Pancreas (tissue), 10 donors: ENCODE measurements around the gene EVA1B. TPM values are rescaled to one million over a fixed set of nuclear protein-coding genes. Genes with fewer than 3 reads are reported as not detected.

Source experiments
- ATAC-seq, 4 donors: fragments of 200-7000 bp; cut with Tn5 transposase; one replicate each; pipeline versions ENCODE4 v1.8.0 to v1.9.1; 2020; ENCODE audit warnings: mild to moderate bottlenecking in 4 of 4, moderate library complexity in 4 of 4
- DNase-seq, 6 donors: peaks; one replicate each; pipeline ENCODE4 v3.0.0-alpha.2; 2020
- FAIRE-seq: peaks from 2 replicates; lab custom pipeline; 2012; peaks lifted over from hg19 to GRCh38; lab: Jason Lieb, UNC
- H3K27ac ChIP-seq, 4 donors: fragments of 200-600 bp; sonication (generic); 1 replicate in 3 of 4; 2 replicates in 1 of 4; pipeline versions ENCODE4 v1.5.0 to v1.8.0; 2020
- H3K27me3 ChIP-seq, 4 donors: fragments of 200-600 bp; one replicate each; pipeline ENCODE4 v1.8.0; 2021
- H3K36me3 ChIP-seq, 3 donors: fragments of 200-600 bp; sonication (generic) in 1 of 3; one replicate each; pipeline versions ENCODE4 v1.5.0 to v1.8.0; 2020 to 2021
- H3K4me1 ChIP-seq, 3 donors: fragments of 200-600 bp; one replicate each; pipeline ENCODE4 v1.8.0; 2021
- H3K4me3 ChIP-seq, 4 donors: fragments of 200-600 bp; sonication (generic) in 2 of 4; one replicate each; pipeline versions ENCODE4 v1.5.0 to v1.8.0; 2020 to 2021
- H3K9me3 ChIP-seq, 4 donors: fragments of 200-600 bp; one replicate each; pipeline ENCODE4 v1.8.0; 2021
- CTCF ChIP-seq, 4 donors: fragments of 200-600 bp; sonication (generic) in 3 of 4; IDR thresholded peaks; one replicate each; pipeline versions ENCODE4 v1.5.0 to v1.8.0; 2021; ENCODE audit warnings: antibody characterized with exemption in 4 of 4
- WGBS, 2 donors: extraction: QIAGEN DNeasy Blood & Tissue Kit; methylation state at CpG; one replicate each; pipeline ENCODE4 v1.1.7; 2013; 5-methylcytosine and 5-hydroxymethylcytosine counted together
- intact Hi-C, 3 donors: fragments of 100-400 bp; cut with DNase I; formaldehyde crosslinking; loops; one replicate each; pipeline versions ENCODE4 v1.11.1 to v1.14.2; 2022
- polyA plus RNA-seq, 2 donors: library from polyadenylated mRNA; stranded (reverse); fragments of 200-250 nt; gene quantifications; one replicate each; pipeline ENCODE4 v1.2.3, GENCODE V29; 2013
- total RNA-seq, 6 donors: library from RNA; stranded (reverse); fragmentation: NEBNext Ultra II Directional in 4 of 6; extraction: Animal tissue kit (Norgen Biotek cat#: 25700) in 4 of 6; gene quantifications; one replicate each; pipeline versions ENCODE4 v1.2.1 to v1.2.4, GENCODE V29; 2021 to 2023
- donor health status: healthy with polysubstance abuse.
- donor health status: DM: no; HTN: no; CAD: no; lungs with moderate emphysema.
- donor health status: DM: no; HTN: no; CAD: no.
- donor health status: control.
- donor health status: control.
- donor health status: Bipolar disorder and iron deficiency.
- donor health status: DM: yes; HTN: yes; CAD: no.
- donor health status: DM: no; HTN: no; CAD: no.
- donor health status: DM: no; HTN: no; CAD: no.
- donor health status: DM: yes; HTN: yes; CAD: no.

The EVA1B gene
- total and polyA plus RNA-seq, 8 donors: 3.3 to 14.0 (median 6.6) TPM

- ATAC-seq (no peak), FAIRE-seq (no peak), DNase-seq (no peak)
- intact Hi-C loops: no loop called here
- TF ChIP-seq CTCF (IDR thresholded peaks at IDR 0.05): no peak
- H3K4me3 ChIP-seq: no peak overlapping the region
- WGBS, 2 donors: 81 to 84% methylated on average over 13 of the region's 13 CpGs
- H3K27me3 ChIP-seq: no peaks in the 10 kb centered on the region
- peaks cover 7 to 50% (median 19%) of the 10 kb centered on the region in 3 donors for H3K36me3 ChIP-seq
- no peaks in the 10 kb centered on the region for H3K4me1 ChIP-seq
- H3K27ac ChIP-seq: no peak overlapping the region
- H3K9me3 ChIP-seq: no peaks in the 10 kb centered on the region
These were observed 28.9 kb upstream of the EVA1B start for GRCh38 chr1:36352125-36352909.

- 85% methylated on average over 14 of the region's 14 CpGs for WGBS, 2 donors
- H3K9me3 ChIP-seq: no peaks in the 10 kb centered on the region
- no peak for FAIRE-seq
- intact Hi-C loops: no loop called here
- H3K4me1 ChIP-seq: no peaks in the 10 kb centered on the region
- H3K27ac ChIP-seq: peak overlapping the region in 2 of 4 donors; percentile 22 to 41
- H3K4me3 ChIP-seq: no peak overlapping the region
- ATAC-seq: peak in 3 of 4 donors; percentile 9 to 15 (median 11)
- DNase-seq: no peak
- H3K27me3 ChIP-seq: no peaks in the 10 kb centered on the region
- TF ChIP-seq CTCF (IDR thresholded peaks at IDR 0.05): no peak
- H3K36me3 ChIP-seq: peaks cover 11 to 49% (median 19%) of the 10 kb centered on the region in 3 donors
These were observed 28.0 kb upstream of the EVA1B start for GRCh38 chr1:36351227-36351977.

- DNase-seq (no peak), ATAC-seq (peak; percentile 21 to 72 (median 58)), FAIRE-seq (no peak)
- Histone ChIP-seq H3K9me3 (no peaks in the 10 kb centered on the region), H3K27ac (peak overlapping the region in 2 of 4 donors; percentile 22 to 41), H3K27me3 (no peaks in the 10 kb centered on the region), H3K36me3 (peaks cover 14 to 49% (median 19%) of the 10 kb centered on the region in 3 donors), H3K4me3 (no peak overlapping the region), H3K4me1 (no peaks in the 10 kb centered on the region)
- intact Hi-C loops: no loop called here
- no peak for TF ChIP-seq CTCF (IDR thresholded peaks at IDR 0.05)
- 74 to 77% methylated on average over 13 of the region's 13 CpGs for WGBS, 2 donors
These were observed 27.3 kb upstream of the EVA1B start for GRCh38 chr1:36350659-36351226.

DNA sequence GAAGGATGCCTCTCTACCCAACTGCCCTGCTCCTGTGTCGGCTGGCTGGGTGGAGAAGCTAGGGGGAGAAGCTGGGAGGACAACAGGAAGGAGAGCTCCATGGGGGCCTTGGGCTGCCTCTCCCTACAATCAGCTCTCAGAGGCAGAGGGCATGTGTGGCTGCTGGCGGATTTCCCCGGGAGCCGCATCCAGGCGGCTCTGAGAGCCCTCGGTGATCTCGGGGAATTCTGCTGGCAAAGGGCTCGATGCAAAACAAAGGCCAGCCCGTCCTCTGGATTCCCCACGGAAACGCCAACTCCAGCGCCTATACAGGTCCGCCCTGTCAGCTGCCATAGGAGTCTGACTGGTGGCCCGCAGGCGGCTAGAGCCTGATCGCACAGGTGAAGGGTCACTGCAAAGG is 26.4 kb upstream of the EVA1B start:
- WGBS, 2 donors: 84 to 88% methylated on average over 15 to 16 of the region's 16 CpGs
- no peaks in the 10 kb centered on the region for H3K9me3 ChIP-seq
- H3K27me3 ChIP-seq: no peaks in the 10 kb centered on the region
- no peak for FAIRE-seq
- H3K4me1 ChIP-seq: no peaks in the 10 kb centered on the region
- H3K36me3 ChIP-seq: peaks cover 13 to 51% (median 19%) of the 10 kb centered on the region in 3 donors
- intact Hi-C loops: loop anchor here in 1 of 3 donors (10.0 kb wide), 1 partner anchor 65 kb away; no protein-coding TSS in a partner anchor
- no peak overlapping the region for H3K4me3 ChIP-seq
- H3K27ac ChIP-seq: peak overlapping the region in 1 of 4 donors; percentile 22
- DNase-seq: no peak
- TF ChIP-seq CTCF (IDR thresholded peaks at IDR 0.05): no peak
- ATAC-seq: peak in 2 of 4 donors; percentile 9 to 15
